Uterus (tissue), 4 donors: ENCODE results near the gene SUPT4H1. TPM values are rescaled to one million over a fixed set of nuclear protein-coding genes. Genes with fewer than 3 reads are reported as not detected.

ENCODE experiments used
- DNase-seq, 2 donors: peaks; one replicate each; pipeline ENCODE4 v3.0.0-alpha.2; 2019 to 2020
- H3K27ac ChIP-seq, 2 donors: fragments of 200-600 bp; sonication (generic); 1 replicate in 1 of 2; 2 replicates in 1 of 2; pipeline ENCODE4 v1.5.1; 2016 to 2018
- H3K27me3 ChIP-seq, 2 donors: fragments of 200-600 bp; sonication (generic); one replicate each; pipeline ENCODE4 v1.5.1; 2018 to 2019; ENCODE audit warnings: control low read depth in 1 of 2
- H3K36me3 ChIP-seq, 2 donors: fragments of 200-600 bp; sonication (generic); one replicate each; pipeline ENCODE4 v1.5.1; 2019; ENCODE audit warnings: control low read depth in 1 of 2
- H3K4me1 ChIP-seq, 2 donors: fragments of 200-600 bp; sonication (generic); one replicate each; pipeline ENCODE4 v1.5.1; 2018 to 2019; ENCODE audit warnings: control low read depth in 1 of 2
- H3K4me3 ChIP-seq, 2 donors: fragments of 200-600 bp; sonication (generic); 1 replicate in 1 of 2; 2 replicates in 1 of 2; pipeline ENCODE4 v1.5.1; 2018 to 2019; ENCODE audit warnings: mild to moderate bottlenecking in 1 of 2
- H3K9me3 ChIP-seq, 2 donors: fragments of 200-600 bp; sonication (generic); one replicate each; pipeline ENCODE4 v1.5.1; 2019; ENCODE audit warnings: control low read depth in 1 of 2
- POLR2A ChIP-seq, 2 donors: fragments of 450-650 bp; IDR thresholded peaks; one replicate each; pipeline ENCODE4 v1.6.1; 2016; ENCODE audit warnings: antibody characterized with exemption in 2 of 2, mild to moderate bottlenecking in 1 of 2, moderate library complexity in 1 of 2
- intact Hi-C: fragments of 100-400 bp; cut with DNase I; formaldehyde crosslinking; loops from one replicate; pipeline ENCODE4 v1.15.1; 2023; ENCODE audit warnings: low total_unique reads
- total RNA-seq, 4 donors: library from RNA; depleted of rRNA in 3 of 4; stranded (reverse); fragments of >200 nt in 3 of 4; gene quantifications; one replicate each; pipeline versions ENCODE4 v1.1.0 to v1.2.4, GENCODE V29; 2014 to 2023
- TF ChIP-seq, protein P1 (sequence below), 4 experiments: fragments of 200-600 bp in 2 of 4; fragments of 450-650 bp in 2 of 4; sonication (generic) in 2 of 4; IDR thresholded peaks; one replicate each; pipeline ENCODE4 v1.5.1; 2016 to 2019; ENCODE audit warnings: antibody characterized with exemption in 4 of 4, mild to moderate bottlenecking in 2 of 4, moderate library complexity in 1 of 4
- donor health status: DM: yes; HTN: yes; CAD: no.

The SUPT4H1 gene
- total RNA-seq, 4 donors from 2014 or later = 31.1 to 267 (median 98.1) TPM

DNA sequence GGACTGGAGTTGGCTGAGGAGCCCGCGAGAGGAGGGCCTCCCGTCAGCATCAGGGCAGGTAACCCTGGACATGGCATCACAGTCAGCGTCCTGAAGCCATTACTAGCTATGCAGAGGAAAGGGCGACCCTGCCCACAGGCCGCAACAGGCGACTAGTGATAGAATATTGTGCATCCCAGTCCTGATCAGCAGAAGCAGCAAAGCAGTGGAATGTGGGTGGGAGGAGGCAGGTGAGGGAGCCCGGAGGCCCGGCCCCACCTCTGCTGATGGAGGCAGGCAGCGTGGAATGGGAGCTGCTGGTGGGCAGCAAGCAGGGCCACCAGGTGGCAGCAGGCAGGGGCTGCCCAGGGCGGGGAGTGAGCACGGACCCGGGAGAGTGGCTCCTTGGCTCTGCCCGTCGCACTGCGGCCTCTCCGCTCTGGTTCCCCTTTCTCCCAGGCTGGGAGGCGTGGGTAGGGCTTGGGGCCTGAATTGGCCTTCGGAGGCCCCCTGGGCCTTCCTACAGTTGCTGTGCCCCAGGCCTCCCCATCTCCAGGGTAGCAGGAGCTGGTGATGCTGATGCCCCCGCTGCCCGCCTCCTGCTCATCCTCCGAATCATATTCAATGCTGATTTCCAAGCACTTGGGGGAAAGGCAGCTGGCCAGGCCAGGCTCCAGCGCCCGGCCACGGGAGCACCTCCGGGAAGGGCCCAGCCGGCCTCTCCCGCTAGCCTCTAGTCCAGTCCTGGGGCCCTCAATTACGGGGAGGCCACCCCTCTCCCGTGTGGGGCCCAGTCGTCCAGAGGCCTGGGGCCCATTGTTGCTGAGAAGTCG, 43.6 kb downstream of the SUPT4H1 start:
- H3K9me3 ChIP-seq = no peaks in the 10 kb centered on the region
- TF ChIP-seq POLR2A (IDR thresholded peaks at IDR 0.05) = no peak
- TF ChIP-seq, protein P1, sequence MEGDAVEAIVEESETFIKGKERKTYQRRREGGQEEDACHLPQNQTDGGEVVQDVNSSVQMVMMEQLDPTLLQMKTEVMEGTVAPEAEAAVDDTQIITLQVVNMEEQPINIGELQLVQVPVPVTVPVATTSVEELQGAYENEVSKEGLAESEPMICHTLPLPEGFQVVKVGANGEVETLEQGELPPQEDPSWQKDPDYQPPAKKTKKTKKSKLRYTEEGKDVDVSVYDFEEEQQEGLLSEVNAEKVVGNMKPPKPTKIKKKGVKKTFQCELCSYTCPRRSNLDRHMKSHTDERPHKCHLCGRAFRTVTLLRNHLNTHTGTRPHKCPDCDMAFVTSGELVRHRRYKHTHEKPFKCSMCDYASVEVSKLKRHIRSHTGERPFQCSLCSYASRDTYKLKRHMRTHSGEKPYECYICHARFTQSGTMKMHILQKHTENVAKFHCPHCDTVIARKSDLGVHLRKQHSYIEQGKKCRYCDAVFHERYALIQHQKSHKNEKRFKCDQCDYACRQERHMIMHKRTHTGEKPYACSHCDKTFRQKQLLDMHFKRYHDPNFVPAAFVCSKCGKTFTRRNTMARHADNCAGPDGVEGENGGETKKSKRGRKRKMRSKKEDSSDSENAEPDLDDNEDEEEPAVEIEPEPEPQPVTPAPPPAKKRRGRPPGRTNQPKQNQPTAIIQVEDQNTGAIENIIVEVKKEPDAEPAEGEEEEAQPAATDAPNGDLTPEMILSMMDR (IDR thresholded peaks at IDR 0.05) = no peak
- DNase-seq = peak in 1 of 2 donors; percentile 9
- no peaks in the 10 kb centered on the region for H3K27me3 ChIP-seq
- H3K4me3 ChIP-seq = no peak overlapping the region
- H3K27ac ChIP-seq = no peak overlapping the region
- no peaks in the 10 kb centered on the region for H3K36me3 ChIP-seq
- no peaks in the 10 kb centered on the region for H3K4me1 ChIP-seq
- intact Hi-C loops = no loop called here

DNA sequence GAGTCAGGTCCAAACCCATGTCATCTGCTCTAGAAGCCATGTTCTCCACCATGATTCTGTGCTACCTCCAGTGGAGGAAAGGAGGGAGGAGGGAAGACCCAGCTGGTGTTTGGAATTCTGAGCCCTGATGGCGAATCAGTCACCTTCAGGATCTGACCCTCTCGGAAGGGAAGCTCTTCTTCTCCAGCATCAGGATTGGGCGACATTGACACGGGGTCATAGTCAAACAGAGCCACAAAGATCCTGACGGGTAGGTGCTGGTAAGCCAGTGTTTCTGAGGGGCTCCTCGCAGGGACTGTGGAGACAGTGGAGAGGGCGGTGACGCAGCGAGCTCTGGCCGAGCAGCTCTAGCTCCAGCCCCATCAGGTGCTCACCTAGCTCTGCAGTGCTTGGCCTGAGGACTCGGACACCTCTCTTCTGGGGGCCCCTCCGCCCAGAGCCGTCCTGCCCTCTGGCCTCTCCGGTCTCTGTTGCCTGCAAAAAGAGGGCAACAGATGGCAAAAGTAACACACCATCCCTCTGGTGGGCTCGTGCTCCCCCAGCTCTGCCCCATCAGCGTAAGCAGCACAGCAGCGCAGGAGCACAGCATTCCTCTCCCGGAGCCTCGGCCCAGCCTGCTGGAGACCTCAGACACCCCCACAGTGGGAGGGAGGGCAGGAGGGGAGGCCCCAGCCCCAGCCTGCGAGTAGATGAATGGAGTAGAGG, 44.4 kb downstream of the SUPT4H1 start:
- peak in 1 of 2 donors; percentile 8 for DNase-seq
- H3K27me3 ChIP-seq = no peaks in the 10 kb centered on the region
- no peak overlapping the region for H3K27ac ChIP-seq
- TF ChIP-seq, protein P1 (IDR thresholded peaks at IDR 0.05) = no peak
- no peak for TF ChIP-seq POLR2A (IDR thresholded peaks at IDR 0.05)
- H3K36me3 ChIP-seq = no peaks in the 10 kb centered on the region
- H3K4me1 ChIP-seq = no peaks in the 10 kb centered on the region
- no peak overlapping the region for H3K4me3 ChIP-seq
- intact Hi-C loops = no loop called here
- no peaks in the 10 kb centered on the region for H3K9me3 ChIP-seq

DNA sequence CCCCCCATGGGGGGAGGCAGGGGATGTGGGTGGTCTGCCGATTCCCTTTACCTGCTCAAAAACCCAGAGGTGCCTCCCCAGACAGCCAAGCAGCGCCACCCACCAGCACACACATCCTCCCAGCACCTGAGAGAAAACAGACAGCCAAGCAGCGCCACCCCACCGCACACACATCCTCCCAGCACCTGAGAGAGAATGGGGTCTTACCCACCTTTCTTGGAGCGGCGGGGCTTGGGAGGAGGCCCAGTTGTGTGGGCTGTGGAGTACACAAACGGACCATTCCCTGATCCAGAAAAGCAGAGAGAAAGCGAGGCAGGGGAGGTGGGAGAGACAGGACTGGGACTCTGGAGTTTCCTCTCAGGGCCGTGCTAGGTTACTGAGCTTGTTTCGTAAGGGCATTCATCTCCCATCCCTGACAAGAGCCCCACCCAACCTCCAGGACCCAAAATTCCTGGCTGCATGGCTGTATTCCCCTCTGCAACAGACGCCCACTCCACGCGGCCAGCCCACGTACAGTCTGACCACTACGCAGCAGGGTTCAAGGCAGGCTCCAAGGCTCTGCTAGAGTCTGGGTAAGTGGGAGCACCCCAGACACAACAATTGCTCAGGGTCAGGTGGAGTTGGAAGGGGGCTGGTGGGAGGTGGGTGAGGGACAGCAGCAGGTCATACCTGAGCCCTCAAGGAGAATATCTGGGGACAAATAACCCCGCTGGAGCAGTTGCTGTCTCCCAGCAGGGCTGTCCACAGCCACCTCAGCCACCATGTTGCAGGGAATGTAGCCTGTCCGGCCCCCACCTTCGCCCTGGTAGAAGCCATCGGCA, 45.7 kb downstream of the SUPT4H1 start:
- TF ChIP-seq POLR2A (IDR thresholded peaks at IDR 0.05) = no peak
- TF ChIP-seq, protein P1 (IDR thresholded peaks at IDR 0.05) = no peak
- intact Hi-C loops = no loop called here
- H3K4me3 ChIP-seq = no peak overlapping the region
- H3K4me1 ChIP-seq = no peaks in the 10 kb centered on the region
- H3K27ac ChIP-seq = no peak overlapping the region
- no peaks in the 10 kb centered on the region for H3K9me3 ChIP-seq
- H3K36me3 ChIP-seq = no peaks in the 10 kb centered on the region
- peak in 1 of 2 donors; percentile 8 for DNase-seq
- H3K27me3 ChIP-seq = no peaks in the 10 kb centered on the region

DNA sequence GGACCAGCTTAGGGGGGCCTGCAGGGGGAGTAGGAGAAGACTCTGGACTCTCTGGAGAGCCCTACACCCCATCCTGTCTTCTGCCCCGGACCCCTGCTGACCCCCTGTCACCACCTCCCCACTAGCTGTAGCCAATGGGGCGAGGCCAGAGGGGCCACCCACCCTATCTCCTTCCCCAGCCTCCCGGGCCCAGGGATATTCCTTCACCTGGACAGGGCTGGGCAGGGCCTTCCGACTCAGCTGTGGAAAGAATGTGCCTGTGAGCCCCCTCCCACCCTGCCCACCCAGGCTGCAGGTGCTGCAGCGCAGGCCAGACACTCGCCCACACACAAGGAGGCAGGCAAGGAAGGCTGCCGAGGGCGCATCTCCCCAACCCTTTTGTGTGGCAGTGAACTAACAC, 46.4 kb downstream of the SUPT4H1 start:
- no peak overlapping the region for H3K27ac ChIP-seq
- no peaks in the 10 kb centered on the region for H3K36me3 ChIP-seq
- no peak for TF ChIP-seq POLR2A (IDR thresholded peaks at IDR 0.05)
- TF ChIP-seq, protein P1 (IDR thresholded peaks at IDR 0.05) = no peak
- no peaks in the 10 kb centered on the region for H3K9me3 ChIP-seq
- no peaks in the 10 kb centered on the region for H3K4me1 ChIP-seq
- intact Hi-C loops = no loop called here
- H3K27me3 ChIP-seq = no peaks in the 10 kb centered on the region
- no peak for DNase-seq
- H3K4me3 ChIP-seq = no peak overlapping the region
